GM18870 (cell line): ENCODE results near the gene COL5A1.
"Not testable (repeated sequence)": the region's sequence is repeated elsewhere in the genome, so short reads cannot be mapped to it uniquely, and the experiment has no call there.

Experiments used
- ATAC-seq: cut with Tn5 transposase; IDR thresholded peaks from one replicate; pipeline ENCODE4 v1.9.1; 2021; ENCODE audit warnings: moderate library complexity; ENCODE audit not compliant: unreplicated experiment

COL5A1 gene

DNA sequence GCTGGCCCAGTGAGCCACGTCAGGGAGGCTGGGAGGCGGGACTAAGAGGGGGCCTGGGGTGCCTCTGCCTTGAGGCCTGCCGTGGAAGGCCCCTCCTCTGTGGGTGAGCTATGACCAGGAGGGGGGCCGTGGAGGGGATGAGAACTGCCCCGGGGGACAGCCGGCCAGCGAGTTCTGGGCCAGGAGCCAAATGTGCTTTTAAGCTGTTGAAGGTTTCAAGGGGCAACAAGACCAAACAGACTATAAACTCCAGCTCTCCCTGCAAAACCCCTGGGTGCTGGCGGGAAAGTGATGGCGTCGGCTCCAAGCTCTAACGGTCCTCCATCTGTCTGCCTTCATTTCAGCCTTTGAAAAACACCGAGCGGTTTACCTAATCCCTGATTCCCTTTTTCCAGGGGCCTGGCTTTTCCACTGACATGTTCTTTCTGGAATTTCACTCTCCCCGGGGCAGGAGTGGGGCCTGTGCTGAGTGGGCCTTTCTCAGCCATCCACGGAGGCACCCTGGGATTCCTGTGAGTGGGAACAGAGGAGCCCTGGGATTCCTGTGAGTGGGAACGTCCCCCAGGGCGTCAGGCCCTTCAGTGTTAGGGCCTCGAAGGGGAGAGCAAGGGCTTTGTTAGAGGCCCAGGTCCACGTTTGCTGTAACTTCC lies 65.6 kb downstream of the COL5A1 start:
- no peak for ATAC-seq

DNA sequence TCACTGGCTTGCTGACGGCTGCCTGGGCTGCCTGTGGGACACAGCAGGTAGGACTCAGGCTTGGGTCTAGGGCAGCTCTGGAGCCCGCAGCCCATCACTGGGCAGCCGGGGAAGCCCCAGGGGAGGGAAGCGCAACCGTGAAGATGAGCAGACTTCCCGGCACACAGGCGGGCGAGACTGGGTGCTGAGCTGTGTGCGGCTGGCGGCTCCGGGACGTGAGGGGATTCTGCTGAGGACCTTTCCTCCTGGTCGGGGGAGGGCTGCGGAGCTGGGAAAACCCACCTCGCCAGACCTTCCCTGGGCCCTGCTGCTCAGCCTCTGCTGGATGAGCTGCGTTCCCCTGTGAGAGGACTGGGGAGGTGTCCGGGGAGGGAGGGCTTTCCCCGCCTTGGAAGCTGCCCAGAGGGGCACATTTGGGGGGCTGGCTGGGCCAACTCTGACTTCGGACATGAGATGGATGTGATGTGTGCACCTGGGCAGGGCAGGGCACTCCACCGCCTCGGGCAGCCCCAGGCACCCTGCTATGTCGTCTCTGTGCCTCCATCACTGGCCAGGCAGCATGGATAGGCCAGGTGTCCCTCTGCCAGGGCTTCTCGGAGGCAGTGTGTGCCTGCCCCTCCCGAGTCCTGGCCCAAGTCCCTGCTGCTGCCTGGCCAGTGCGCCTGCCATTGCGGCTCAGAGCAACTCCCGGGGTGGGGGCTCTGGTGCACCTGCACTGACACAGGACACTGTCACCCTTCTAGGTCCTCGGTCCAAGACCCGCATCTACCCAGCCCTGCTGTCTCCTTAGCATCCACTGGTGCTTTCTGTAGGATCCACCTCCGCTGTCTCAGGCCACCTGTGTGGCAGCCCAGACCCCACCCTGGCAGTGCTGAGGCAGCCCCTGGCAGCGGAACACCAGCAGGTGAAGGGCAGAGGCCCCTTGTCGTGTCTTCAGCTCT lies 66.4 kb downstream of the COL5A1 start:
- ATAC-seq: no peak

DNA sequence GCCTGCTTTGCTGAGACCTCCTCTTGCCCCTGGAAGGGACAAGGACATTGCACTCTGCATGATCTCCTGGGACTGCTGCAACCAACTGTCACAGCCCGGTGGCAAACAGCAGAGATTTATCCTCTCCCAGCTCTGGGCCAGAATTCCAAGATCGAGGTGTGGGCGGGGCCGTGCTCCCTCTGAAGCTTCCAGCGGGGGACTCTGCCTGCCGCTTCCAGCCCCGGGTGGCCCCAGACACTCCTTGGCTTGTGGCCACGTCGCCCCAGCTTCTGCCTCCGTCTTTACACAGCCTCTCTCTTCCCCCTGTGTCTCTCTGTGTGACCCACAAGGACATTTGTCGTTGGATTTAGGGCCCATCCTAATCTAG lies 67.1 kb downstream of the COL5A1 start:
- no peak for ATAC-seq

DNA sequence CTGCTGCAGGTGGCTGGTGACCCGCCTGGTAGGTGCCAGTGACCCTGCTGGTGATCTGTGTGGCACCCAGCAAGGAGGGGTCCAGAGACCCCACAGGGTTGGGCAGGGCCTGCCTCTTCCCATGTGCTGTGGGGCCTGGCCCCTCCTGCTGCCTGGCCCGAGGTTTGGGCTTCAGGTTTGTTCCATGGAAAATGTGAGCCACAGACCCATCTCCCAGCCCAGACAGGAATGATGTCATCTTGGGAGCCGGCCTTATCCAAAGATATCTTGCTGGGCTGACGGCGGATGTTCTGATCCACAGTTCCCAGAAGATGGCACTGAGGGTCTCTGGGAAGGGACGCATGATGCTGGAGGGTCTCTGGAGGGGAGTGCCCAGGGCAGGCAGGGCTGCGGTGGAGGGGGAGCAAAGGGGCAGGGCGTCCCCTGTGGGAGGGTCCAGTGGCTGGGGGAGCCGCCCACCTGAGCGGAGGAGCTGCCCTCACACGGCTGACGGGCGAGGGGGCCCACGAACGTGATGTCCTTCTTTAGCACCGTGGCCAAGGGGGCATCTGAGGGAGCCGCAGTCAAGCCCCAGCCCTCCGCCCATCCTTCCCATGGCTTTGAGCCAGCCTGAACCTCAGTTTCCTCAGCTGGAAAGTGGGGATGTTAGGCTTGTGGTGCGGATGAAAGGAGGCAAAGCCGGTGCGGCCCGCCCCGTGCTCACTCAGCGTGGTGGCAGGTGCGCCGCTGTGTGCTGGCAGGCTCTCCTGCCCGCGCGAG lies 68.1 kb downstream of the COL5A1 start:
- ATAC-seq: no peak

DNA sequence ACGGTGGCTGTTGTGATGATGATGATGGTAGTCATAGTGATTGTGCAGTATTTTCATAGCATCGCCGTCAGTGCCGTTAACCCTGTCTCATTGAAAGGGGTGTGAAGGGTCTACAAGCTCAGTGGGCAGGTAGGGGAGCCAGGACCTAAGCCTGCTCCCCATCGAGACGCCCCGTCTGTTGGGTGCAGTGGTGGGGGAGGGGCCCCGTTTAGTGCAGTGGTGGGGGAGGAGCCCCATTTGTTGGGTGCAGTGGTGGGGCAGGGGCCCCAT lies 68.6 kb downstream of the COL5A1 start:
- ATAC-seq: no peak

DNA sequence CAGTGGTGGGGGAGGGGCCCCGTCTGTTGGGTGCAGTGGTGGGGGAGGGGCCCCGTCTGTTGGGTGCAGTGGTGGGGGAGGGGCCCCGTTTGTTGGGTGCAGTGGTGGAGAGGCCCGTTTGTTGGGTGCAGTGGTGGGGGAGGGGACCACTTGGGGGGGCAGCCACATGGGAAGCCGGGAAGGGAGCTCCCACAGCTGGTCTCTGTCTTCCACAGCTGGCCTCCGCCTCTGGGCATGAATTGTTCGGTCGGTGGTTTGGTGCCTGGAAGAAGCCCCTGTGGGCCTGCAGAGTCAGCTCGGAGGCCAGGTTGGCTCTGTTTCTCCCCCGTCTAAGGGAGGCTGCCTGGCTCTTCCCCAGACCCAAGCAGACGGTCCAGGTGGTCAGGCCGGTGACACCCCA lies 69.3 kb downstream of the COL5A1 start:
- no peak for ATAC-seq

DNA sequence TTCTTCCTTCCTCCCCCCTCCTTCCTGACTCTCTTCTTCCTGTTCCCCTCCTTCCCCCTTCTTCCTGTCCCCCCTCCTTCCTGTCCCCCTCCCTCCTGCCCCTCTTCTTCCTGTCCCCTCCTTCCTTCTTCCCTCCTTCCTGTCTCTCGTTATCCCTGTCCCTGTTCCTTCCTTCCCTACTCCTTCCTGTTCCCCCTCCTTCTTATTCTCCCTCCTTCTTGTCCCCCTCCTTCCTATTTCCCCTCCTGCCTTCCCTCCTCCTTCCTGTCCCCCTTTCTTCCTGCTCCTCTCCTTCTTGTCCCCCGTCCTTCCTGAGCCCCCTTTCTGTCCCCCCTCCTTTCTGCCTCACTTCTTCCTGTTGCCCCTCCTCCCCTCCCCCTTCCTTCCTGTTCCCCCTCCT lies 70.6 kb downstream of the COL5A1 start:
- no peak for ATAC-seq

DNA sequence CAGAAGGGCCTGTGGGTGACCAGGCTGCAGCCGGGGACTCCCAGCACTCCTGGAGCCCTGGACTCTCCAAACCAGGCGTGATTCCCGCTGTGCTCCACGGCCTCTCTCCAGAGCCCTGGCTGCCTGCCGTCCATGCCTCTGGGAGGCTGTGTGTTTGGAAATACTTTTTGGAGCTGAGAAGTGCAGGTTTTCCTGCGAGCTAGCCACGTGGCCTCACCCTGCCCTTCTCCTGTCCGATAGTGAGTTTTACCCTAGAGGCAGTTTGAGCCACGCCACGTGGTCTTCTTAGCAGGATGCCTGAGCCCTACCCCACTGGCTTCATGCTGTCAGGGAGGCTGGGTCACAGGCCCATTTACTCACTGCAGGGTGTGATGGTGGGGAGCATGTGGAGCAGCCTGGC lies 71.3 kb downstream of the COL5A1 start:
- no peak for ATAC-seq

DNA sequence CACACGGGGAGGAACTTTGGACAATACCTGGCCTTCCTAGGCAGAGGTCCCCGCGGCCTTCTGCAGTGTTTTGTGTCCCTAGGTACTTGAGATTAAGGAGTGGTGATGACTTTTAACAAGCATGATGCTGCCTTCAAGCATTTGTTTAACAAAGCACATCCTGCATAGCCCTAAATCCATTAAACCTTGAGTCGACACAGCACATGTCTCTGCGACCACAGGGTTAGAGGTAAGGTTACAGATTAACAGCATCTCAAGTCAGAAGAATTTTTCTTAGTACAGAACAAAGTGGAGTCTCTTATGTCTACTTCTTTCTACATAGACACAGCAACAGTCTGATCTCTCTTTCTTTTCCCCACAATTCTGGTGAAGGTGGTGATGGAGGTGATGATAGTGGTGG lies 73.9 kb downstream of the COL5A1 start:
- ATAC-seq: not testable (repeated sequence)

DNA sequence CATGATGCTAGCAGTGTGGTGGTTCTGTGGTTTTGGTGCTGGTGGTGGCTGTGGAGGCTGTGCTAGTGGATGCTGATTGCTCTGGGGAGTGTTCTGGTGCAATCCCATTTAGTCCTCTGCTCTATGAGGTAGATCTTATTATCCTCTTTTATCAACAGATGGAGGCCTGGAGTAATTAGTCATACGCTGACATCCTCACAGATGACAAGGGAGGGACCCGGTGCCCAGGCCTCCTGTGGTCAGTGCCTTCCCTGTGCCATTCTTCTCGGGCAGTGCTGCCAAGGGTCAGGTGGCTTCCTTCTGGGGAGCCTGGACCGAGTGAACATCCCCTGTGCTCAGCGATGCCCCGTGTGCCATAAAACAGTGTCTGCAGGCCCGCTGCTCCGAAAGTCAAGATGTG lies 74.5 kb downstream of the COL5A1 start:
- no peak for ATAC-seq

DNA sequence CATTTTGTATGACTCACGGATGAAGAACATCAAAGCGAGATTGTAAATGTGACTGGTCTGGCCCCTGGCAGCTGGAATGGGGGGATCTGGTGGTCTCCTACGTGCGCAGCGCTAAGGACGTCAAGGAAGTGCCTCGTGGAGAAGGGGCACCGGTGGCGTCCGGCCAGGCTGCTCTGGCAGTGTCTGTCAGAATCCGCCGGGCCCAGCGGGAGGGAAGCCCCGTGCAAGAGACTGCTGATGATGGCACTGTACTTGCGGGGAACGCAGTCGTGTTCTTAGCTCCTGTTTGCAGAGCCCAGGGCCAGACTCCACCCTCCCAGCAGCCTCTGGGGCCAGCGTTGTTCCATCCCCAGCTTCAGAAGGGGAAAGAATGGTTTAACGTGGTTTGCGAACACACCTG lies 75.5 kb downstream of the COL5A1 start:
- ATAC-seq: no peak

DNA sequence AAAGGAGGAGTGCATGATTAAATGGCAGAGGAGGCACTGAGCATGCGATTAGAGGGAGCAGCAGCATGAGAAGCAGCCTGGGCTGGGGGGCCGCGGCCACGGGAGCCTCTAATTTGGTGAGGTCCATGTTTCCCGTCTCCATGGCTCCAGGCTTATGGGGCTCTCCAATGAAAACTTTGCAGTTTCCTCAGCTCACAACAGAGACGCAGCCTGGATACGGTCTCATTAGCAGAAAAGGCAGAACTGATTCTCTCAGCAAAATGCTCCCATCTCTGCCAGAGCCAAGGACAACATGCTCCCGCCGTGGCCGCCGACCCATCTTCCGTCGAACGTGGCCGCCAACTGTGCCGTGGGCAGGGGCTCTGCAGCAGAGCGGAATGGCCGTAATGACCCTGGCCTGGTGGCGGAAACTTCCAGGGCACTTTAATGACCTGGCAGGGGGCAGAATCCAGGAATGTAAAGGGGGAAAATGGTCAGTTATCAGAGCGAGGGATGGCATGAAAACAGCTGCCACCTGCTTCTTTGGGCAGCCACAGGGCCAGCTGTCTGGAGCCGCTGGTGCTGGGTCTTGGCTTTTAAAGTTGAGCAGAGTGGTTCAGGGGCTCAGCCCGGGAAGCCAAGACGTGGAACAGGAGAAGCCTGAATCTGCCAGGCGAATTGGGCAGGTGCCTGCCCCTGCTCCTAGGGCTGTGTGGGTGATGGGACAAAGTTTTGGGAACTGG lies 76.5 kb downstream of the COL5A1 start:
- no peak for ATAC-seq

DNA sequence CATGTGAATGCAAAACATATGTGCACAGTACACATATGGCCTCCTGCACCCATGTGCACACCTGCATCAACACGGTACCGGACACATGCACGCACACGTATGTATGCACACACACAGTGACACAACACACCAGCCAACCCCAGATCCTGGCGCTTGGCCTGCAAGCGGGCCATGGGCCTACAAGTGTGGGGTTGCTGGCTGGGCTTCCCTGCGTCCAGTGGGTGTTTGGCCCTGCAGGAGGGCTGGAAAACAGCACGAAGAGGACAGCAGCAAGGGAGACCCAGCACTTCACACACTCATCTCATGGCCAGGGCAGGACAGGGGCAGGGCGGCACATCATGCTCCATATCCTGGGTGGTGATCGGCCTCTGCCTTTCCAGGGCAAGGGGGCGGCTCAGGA lies 77.7 kb downstream of the COL5A1 start:
- ATAC-seq: no peak

DNA sequence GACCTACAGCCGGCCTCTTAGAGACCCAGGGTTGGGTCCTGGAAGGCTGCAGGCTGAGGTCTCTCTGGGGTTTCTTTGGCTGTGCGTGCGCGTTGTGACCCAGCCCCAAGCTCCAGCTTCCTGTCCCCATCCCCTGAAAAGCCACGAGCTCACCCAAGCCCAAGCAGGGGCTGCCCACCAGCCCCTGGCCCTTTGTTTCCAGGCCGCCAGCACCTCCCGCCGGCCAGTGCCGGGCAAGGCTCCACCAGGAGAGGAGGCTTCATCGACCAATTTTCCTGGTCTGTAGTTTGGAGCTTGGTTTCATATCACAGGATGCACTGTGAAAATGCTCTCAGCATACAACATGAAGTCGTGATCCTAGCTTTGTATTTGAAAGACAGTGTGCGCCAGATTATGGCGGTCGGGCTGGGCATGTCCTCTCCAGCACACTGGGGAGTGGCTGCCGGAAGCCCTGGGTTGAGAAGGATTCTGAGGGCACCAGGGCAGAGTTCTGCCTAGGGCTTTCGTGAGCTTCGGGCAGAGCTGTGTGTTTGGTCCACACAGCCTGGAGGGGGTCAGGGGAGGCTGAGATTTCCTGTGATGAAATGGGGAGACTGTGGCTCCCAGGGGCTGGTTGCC lies 78.6 kb downstream of the COL5A1 start:
- no peak for ATAC-seq

DNA sequence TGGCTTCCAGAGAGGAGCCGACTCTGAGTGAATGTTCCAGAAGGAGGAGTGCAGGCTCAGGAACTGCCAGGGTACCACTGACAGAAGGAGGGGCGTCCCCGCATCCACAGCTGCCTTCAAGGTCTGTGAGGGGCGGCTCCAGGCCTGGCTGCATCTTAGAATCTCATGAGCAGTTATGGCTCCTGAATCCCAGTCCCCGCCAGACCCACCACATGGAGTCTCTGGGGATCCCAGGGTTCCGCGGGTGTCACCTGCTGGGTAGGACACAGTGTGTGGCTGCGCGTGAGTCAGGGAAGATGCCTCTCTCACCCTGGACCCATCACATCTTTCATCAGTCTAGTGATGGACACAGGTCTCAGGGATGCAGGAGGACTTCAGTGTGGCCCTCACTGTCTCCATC lies 79.2 kb downstream of the COL5A1 start:
- no peak for ATAC-seq

DNA sequence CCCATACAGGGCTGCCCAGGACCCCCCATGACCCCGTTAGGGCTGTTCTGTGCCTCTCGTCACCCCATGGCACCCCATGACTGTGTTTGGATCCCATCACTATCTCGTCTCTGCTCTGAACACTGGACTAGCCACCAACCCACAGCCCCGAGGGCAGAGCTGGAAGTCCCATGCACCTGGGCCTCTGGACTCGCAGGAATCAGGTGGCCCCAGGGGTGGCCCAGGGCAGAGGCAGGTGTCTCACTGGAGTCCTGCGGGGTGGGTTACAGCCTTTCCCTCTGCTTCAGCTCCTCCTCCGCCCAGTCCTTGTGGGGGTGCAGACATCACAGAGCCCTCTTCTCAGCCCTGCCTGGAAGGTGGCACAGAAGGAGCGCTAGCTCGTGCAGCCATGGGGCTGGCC lies 79.7 kb downstream of the COL5A1 start:
- no peak for ATAC-seq

DNA sequence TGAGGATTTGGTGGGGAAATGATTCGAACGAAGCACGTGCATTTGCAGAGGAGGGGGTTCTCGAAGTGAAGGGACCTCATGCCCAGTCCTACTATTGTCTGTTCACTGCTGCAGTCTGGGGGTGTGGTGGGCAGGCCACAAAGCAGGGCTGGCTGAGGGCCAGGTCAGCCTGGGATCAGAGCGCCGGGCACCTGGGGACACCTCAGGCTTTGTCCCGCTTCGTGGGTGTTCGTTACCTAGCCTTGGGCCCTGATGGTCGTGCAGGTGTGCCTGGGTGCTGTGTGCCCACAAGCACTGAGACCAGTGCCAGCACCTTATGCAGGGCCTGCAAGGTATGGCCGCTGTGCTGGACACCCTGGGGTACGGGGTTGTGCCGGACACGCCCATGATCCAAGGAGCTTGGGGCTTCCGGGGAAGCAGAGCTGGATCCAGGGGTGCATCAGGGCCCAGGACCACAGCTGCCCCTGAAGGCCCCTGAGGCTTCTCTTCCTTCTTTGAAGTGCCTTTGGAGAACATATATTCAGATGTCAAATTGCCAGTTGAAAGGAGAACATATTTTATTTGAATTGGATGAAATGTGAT lies 80.6 kb downstream of the COL5A1 start:
- ATAC-seq: no peak

DNA sequence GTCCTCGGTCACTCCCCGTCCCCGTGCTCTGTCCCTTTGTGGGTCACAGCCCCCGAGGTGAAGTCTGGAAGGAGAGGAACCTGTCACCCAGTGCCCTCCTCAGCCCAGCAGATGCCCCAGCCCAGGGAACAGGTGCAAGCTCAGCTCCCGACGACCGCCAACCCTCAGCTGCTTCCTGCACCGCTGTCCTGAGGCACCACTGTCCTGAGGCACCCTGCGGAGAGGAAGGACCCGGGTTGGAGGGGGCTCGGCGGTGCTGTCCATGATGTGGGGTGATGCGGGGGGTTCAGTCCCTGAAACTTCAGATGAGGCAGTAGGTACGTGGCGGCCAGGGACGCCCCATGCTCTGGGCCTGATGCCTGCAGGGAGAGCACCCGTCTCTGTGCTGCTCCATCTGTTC lies 81.4 kb downstream of the COL5A1 start:
- ATAC-seq: no peak

DNA sequence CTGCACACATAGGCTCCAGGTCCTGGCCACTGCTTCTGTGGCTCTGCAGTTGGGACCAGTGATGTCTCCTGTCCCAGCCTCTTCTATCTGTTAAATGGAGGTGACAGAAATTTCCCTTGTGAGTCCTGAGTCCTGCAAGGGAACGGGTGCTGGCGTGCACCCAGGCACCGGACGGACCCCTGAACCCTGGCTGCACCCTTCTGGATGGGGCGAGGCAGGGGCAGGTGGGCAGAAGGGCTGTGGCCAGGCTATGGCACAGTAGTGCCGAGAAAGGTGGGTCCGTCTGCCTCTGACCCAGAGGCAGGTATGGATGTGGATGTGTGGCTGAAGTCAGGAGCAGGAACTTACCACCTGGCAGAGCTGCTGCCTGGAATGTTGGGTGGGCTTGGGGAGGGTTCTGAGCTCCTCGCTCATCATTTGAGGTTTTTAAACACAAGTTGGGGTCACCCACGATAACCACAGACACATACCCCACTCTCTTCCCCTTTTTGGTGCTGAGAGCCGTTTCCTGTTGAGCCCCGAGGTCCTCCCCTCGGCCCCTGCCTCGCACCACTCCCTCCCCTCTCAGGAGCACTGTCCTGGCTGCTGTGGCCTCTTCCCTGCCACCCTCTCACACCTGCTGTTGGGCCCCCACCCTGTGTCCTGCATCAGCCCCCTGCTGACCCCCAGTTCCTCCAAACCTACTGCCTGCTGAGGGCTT lies 82.0 kb downstream of the COL5A1 start:
- ATAC-seq: no peak
